Measurements from ENCODE around the gene COQ10B.

DNA sequence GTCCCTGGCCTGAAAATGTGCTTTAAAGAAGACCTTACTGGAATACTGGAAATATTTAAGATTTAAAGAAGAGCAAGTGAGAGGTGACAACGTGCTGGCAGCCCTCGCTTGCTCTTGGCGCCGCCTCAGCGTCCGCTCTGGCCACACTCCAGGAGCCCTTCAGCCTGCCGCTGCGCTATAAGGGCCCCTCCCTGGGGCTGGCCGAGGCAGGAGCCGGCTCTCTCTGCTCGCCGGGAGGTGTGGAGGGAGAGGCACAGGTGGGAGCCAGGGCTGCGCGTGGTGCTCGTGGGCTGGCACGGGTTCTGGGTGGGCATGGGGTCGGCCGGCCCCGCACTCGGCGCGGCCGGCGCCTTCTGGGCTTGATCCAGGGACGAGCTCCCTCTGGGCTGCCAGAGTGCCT, 2.9 kb upstream of the COQ10B start:
- TF ChIP-seq, protein P1, sequence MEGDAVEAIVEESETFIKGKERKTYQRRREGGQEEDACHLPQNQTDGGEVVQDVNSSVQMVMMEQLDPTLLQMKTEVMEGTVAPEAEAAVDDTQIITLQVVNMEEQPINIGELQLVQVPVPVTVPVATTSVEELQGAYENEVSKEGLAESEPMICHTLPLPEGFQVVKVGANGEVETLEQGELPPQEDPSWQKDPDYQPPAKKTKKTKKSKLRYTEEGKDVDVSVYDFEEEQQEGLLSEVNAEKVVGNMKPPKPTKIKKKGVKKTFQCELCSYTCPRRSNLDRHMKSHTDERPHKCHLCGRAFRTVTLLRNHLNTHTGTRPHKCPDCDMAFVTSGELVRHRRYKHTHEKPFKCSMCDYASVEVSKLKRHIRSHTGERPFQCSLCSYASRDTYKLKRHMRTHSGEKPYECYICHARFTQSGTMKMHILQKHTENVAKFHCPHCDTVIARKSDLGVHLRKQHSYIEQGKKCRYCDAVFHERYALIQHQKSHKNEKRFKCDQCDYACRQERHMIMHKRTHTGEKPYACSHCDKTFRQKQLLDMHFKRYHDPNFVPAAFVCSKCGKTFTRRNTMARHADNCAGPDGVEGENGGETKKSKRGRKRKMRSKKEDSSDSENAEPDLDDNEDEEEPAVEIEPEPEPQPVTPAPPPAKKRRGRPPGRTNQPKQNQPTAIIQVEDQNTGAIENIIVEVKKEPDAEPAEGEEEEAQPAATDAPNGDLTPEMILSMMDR (conservative IDR thresholded peaks at IDR 0.05; ENCODE audit: low read length), result no peak
- TF ChIP-seq EZH2phosphoT487 (IDR thresholded peaks at IDR 0.05; ENCODE audit: borderline replicate concordance, low read depth, low read length), result no peak
